Upper lobe of left lung (tissue), 4 donors: Measurements from ENCODE around the gene MARS1.

Source experiments
- EP300 ChIP-seq, 4 donors: sonication (generic); formaldehyde crosslinking; IDR thresholded peaks; one replicate each; pipeline ENCODE4 v1.5.1; 2017; ENCODE audit warnings: antibody characterized with exemption in 4 of 4, control low read depth in 2 of 4
- POLR2A ChIP-seq, 4 donors: fragments of 450-650 bp; IDR thresholded peaks; one replicate each; pipeline ENCODE4 v1.5.1; 2016 to 2017; ENCODE audit warnings: antibody characterized with exemption in 4 of 4, mild to moderate bottlenecking in 2 of 4
- POLR2AphosphoS5 ChIP-seq, 2 donors: sonication (generic); formaldehyde crosslinking; IDR thresholded peaks; one replicate each; pipeline ENCODE4 v1.5.1; 2017; ENCODE audit warnings: antibody characterized with exemption in 2 of 2
- TF ChIP-seq, protein P1 (sequence below), 6 experiments: fragments of 450-650 bp in 4 of 6; fragments of 200-600 bp in 2 of 6; sonication (generic) in 2 of 6; IDR thresholded peaks; one replicate each; pipeline ENCODE4 v1.5.1; 2016 to 2019; ENCODE audit warnings: antibody characterized with exemption in 6 of 6

DNA sequence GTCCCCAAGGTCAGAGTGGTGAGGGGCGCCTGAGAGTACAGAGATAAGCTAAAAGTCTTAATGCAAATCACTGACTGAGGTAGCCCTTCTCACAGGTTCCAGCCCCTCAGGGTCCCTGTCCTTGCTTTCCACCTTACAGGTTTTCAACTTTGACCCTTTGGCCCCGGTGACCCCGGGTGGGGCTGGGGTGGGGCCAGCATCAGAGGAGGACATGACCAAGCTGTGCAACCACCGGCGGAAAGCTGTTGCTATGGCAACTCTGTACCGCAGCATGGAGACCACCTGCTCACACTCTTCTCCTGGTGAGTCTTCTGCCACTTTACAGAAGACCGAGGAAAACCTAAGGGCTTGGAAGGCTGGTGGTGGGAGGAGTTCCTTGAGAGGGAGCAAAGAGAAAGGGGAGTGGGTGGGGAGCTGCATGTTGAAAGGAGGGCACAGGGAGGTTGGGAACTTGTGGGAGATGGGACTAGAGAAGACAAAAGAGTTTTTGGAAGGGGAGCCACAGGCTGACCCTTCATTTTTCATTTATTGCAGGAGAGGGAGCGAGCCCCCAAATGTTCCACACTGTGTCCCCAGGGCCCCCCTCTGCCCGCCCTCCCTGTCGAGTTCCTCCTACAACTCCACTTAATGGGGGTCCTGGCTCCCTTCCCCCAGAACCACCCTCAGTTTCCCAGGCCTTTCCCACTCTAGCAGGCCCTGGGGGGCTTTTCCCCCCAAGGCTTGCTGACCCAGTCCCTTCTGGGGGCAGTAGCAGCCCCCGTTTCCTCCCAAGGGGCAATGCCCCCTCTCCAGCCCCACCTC, 37.1 kb downstream of the MARS1 start:
- TF ChIP-seq, protein P1, sequence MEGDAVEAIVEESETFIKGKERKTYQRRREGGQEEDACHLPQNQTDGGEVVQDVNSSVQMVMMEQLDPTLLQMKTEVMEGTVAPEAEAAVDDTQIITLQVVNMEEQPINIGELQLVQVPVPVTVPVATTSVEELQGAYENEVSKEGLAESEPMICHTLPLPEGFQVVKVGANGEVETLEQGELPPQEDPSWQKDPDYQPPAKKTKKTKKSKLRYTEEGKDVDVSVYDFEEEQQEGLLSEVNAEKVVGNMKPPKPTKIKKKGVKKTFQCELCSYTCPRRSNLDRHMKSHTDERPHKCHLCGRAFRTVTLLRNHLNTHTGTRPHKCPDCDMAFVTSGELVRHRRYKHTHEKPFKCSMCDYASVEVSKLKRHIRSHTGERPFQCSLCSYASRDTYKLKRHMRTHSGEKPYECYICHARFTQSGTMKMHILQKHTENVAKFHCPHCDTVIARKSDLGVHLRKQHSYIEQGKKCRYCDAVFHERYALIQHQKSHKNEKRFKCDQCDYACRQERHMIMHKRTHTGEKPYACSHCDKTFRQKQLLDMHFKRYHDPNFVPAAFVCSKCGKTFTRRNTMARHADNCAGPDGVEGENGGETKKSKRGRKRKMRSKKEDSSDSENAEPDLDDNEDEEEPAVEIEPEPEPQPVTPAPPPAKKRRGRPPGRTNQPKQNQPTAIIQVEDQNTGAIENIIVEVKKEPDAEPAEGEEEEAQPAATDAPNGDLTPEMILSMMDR (IDR thresholded peaks at IDR 0.05) = no peak
- TF ChIP-seq POLR2AphosphoS5 (IDR thresholded peaks at IDR 0.05) = no peak
- no peak for TF ChIP-seq POLR2A (IDR thresholded peaks at IDR 0.05)
- TF ChIP-seq EP300 (IDR thresholded peaks at IDR 0.05) = no peak
